SK-N-SH (cell line): Measurements from ENCODE around the gene PLCG2. TPM values are rescaled to one million over a fixed set of nuclear protein-coding genes. Genes with fewer than 3 reads are reported as not detected.

Experiments used
- CTCF ChIA-PET: fragments of 300-600, 350-600 bp; formaldehyde crosslinking; extraction: SDS; loops from one replicate; lab custom pipeline; 2021; lab: Yijun Ruan, JAX
- POLR2A ChIA-PET: fragments of 350-600 bp; sonication (Branson Sonifier 250); formaldehyde crosslinking; extraction: SDS; loops from one replicate; lab custom pipeline; 2020; ENCODE audit warnings: antibody characterized with exemption, inconsistent platforms; lab: Yijun Ruan, JAX
- DNase-seq: peaks from one replicate; pipeline ENCODE4 v3.0.0; 2012
- H2AFZ ChIP-seq: fragments of 200-600 bp; sonication (generic); 2 replicates; pipeline ENCODE4 v1.8.1; 2016; ENCODE audit warnings: antibody characterized with exemption, mild to moderate bottlenecking, low read depth
- H3F3A ChIP-seq: fragments of 200-600 bp; sonication (generic); replicated peaks from 2 replicates; pipeline ENCODE3; 2016; ENCODE audit warnings: antibody characterized with exemption, mild to moderate bottlenecking; ENCODE audit not compliant: insufficient read depth
- H3K27ac ChIP-seq, 2 experiments: fragments of 200-500 bp in 1 of 2; fragments of 200-600 bp in 1 of 2; sonication (Bioruptor generic) in 1 of 2; sonication (generic), shearing (Covaris generic) in 1 of 2; 2 replicates each; pipeline versions ENCODE4 v1.5.1 to v1.6.1; 2014 to 2016; ENCODE audit warnings: low read depth in 2 of 2, inconsistent platforms in 1 of 2, low read length in 1 of 2, mild to moderate bottlenecking in 1 of 2, mixed read lengths in 1 of 2
- H3K27me3 ChIP-seq: fragments of 200-600 bp; sonication (generic), shearing (Covaris generic); 2 replicates; pipeline ENCODE4 v1.6.1; 2016; ENCODE audit warnings: mixed run types; ENCODE audit not compliant: insufficient read depth
- H3K36me3 ChIP-seq, 2 experiments: fragments of 200-500 bp in 1 of 2; fragments of 200-600 bp in 1 of 2; sonication (Bioruptor generic) in 1 of 2; sonication (generic) in 1 of 2; replicated peaks in 1 of 2; 2 replicates each; pipeline versions ENCODE3 to v1.5.1; 2014 to 2016; ENCODE audit warnings: low read length in 1 of 2, mild to moderate bottlenecking in 1 of 2; ENCODE audit not compliant: insufficient read depth in 2 of 2, control insufficient read depth in 1 of 2
- H3K4me1 ChIP-seq, 2 experiments: fragments of 200-500 bp in 1 of 2; fragments of 200-600 bp in 1 of 2; sonication (Bioruptor generic) in 1 of 2; sonication (generic), shearing (Covaris generic) in 1 of 2; 2 replicates each; pipeline versions ENCODE4 v1.5.1 to v1.6.1; 2014 to 2016; ENCODE audit warnings: low read depth in 1 of 2, low read length in 1 of 2, mixed run types in 1 of 2; ENCODE audit not compliant: insufficient read depth in 2 of 2, control insufficient read depth in 1 of 2
- H3K4me2 ChIP-seq: fragments of 200-600 bp; sonication (generic), shearing (Covaris generic); 2 replicates; pipeline ENCODE4 v1.6.1; 2017; ENCODE audit warnings: mixed run types
- H3K4me3 ChIP-seq, 2 experiments: fragments of 200-500 bp in 1 of 2; fragments of 200-600 bp in 1 of 2; sonication (Bioruptor generic) in 1 of 2; sonication (generic), shearing (Covaris generic) in 1 of 2; 2 replicates each; pipeline versions ENCODE4 v1.5.1 to v1.8.1; 2014 to 2016; ENCODE audit warnings: low read depth in 2 of 2, inconsistent platforms in 1 of 2, low read length in 1 of 2, mild to moderate bottlenecking in 1 of 2, mixed read lengths in 1 of 2, moderate library complexity in 1 of 2
- H3K79me2 ChIP-seq: fragments of 200-600 bp; sonication (generic); 2 replicates; pipeline ENCODE4 v1.8.1; 2017; ENCODE audit warnings: mild to moderate bottlenecking; ENCODE audit not compliant: insufficient read depth
- H3K9ac ChIP-seq: fragments of 200-600 bp; sonication (generic); 2 replicates; pipeline ENCODE4 v1.6.1; 2017; ENCODE audit warnings: mixed run types
- H3K9me2 ChIP-seq: fragments of 200-600 bp; sonication (generic); 2 replicates; pipeline ENCODE4 v1.6.1; 2017; ENCODE audit warnings: mixed run types
- H3K9me3 ChIP-seq: fragments of 200-600 bp; sonication (generic); 2 replicates; pipeline ENCODE4 v1.6.1; 2017; ENCODE audit warnings: mixed run types, mild to moderate bottlenecking, moderate library complexity
- H4K20me1 ChIP-seq: fragments of 200-600 bp; sonication (generic); 2 replicates; pipeline ENCODE4 v1.6.1; 2017; ENCODE audit warnings: mild to moderate bottlenecking, mixed run types; ENCODE audit not compliant: insufficient read depth
- EP300 ChIP-seq, 2 experiments: IDR thresholded peaks; 2 replicates each; pipeline versions ENCODE4 v1.4.0 to v1.6.1; 2012; ENCODE audit warnings: borderline replicate concordance in 1 of 2, low read depth in 1 of 2, low read length in 1 of 2
- FOSL2 ChIP-seq: IDR thresholded peaks from 2 replicates; pipeline ENCODE4 v1.4.0; 2012; ENCODE audit warnings: low read depth, mild to moderate bottlenecking, moderate library complexity, borderline replicate concordance
- GABPA ChIP-seq: IDR thresholded peaks from 2 replicates; pipeline ENCODE4 v1.4.0; 2012; ENCODE audit warnings: low read depth, mild to moderate bottlenecking
- GATA2 ChIP-seq: sonication (generic); formaldehyde crosslinking; IDR thresholded peaks from 2 replicates; pipeline ENCODE4 v1.5.0; 2020; ENCODE audit warnings: mild to moderate bottlenecking, missing genetic modification reagents
- JUND ChIP-seq: IDR thresholded peaks from 2 replicates; pipeline ENCODE4 v1.4.0; 2012
- MAX ChIP-seq: IDR thresholded peaks from 2 replicates; pipeline ENCODE4 v1.4.0; 2012; ENCODE audit warnings: low read depth
- MXI1 ChIP-seq: IDR thresholded peaks from 2 replicates; pipeline ENCODE4 v1.6.1; 2012; ENCODE audit warnings: mild to moderate bottlenecking, low read depth, low read length, improper control_type of control experiment
- NFIC ChIP-seq: IDR thresholded peaks from 2 replicates; pipeline ENCODE4 v1.4.0; 2012; ENCODE audit warnings: borderline replicate concordance
- RCOR1 ChIP-seq: fragments of 150-350 bp; IDR thresholded peaks from 2 replicates; pipeline ENCODE4 v1.6.1; 2017; ENCODE audit warnings: antibody characterized with exemption, low read length
- RFX5 ChIP-seq: IDR thresholded peaks from 2 replicates; pipeline ENCODE4 v1.6.1; 2012; ENCODE audit warnings: mild to moderate bottlenecking, improper control_type of control experiment, low read length
- SMC3 ChIP-seq: IDR thresholded peaks from 2 replicates; pipeline ENCODE4 v1.6.1; 2012; ENCODE audit warnings: low read depth, low read length, improper control_type of control experiment
- USF1 ChIP-seq: IDR thresholded peaks from 2 replicates; pipeline ENCODE4 v1.4.0; 2012; ENCODE audit warnings: low read depth, borderline replicate concordance
- ZBTB33 ChIP-seq: IDR thresholded peaks from 2 replicates; pipeline ENCODE4 v1.4.0; 2012; ENCODE audit warnings: low read depth, borderline replicate concordance
- WGBS: methylation state at CpG from one replicate; pipeline ENCODE4 v1.1.6; 2017; ENCODE audit warnings: low lambda C conversion rate; 5-methylcytosine and 5-hydroxymethylcytosine counted together
- polyA plus RNA-seq, 3 experiments: library from polyadenylated mRNA; depleted of rRNA; stranded (reverse); fragments of >200 nt; gene quantifications; 2 replicates each; pipeline ENCODE4 v1.2.3, GENCODE V29; 2012

The PLCG2 gene
- polyA plus RNA-seq, 1 of the 3 experiments (the other 2 are of a cell fraction) = 0.23 TPM

GRCh38 chr16:81918927-81919326 lies 139.8 kb downstream of the PLCG2 start:
- no peaks in the 10 kb centered on the region for H3K36me3 ChIP-seq
- TF ChIP-seq MXI1 = no peak
- no peak for TF ChIP-seq RFX5
- no peak for TF ChIP-seq USF1
- TF ChIP-seq GATA2 (CRISPR knock-in tag) = no peak
- TF ChIP-seq SMC3 = no peak
- TF ChIP-seq FOSL2 = no peak
- no peak for TF ChIP-seq MAX
- no peak for TF ChIP-seq ZBTB33
- TF ChIP-seq, all 33 proteins: peak for 0
- no peak for DNase-seq
- Histone ChIP-seq H3K9ac (no peak overlapping the region), H3K27ac (no peak overlapping the region), H3K4me2 (no peak overlapping the region), H3K27me3 (peaks cover 11% of the 10 kb centered on the region; the same call in 1 of the 2 replicates), H3K9me2 (no peaks in the 10 kb centered on the region), H3K9me3 (no peaks in the 10 kb centered on the region), H3K79me2 (no peaks in the 10 kb centered on the region), H3K4me3 (no peak overlapping the region), H3K4me1 (no peaks in the 10 kb centered on the region), H4K20me1 (no peaks in the 10 kb centered on the region), H2AFZ (no peak overlapping the region), H3F3A (no peaks in the 10 kb centered on the region)
- 19% methylated on average over 2 of the region's 2 CpGs for WGBS
- CTCF ChIA-PET = no interaction called here
- POLR2A ChIA-PET = no interaction called here

GRCh38 chr16:81920498-81920897 lies 141.4 kb downstream of the PLCG2 start:
- no peaks in the 10 kb centered on the region for H4K20me1 ChIP-seq
- WGBS = 47% methylated on average over 4 of the region's 4 CpGs

More at GRCh38 chr16:81920498-81920897, 141.4 kb downstream of the PLCG2 start:
- Histone ChIP-seq H3K9me2 (no peaks in the 10 kb centered on the region), H3K4me3 (no peak overlapping the region), H3K27me3 (peaks cover 20% of the 10 kb centered on the region; the same call in 1 of the 2 replicates), H3F3A (no peaks in the 10 kb centered on the region), H3K9me3 (no peaks in the 10 kb centered on the region), H3K79me2 (no peaks in the 10 kb centered on the region), H3K9ac (no peak overlapping the region), H2AFZ (no peak overlapping the region), H3K27ac (no peak overlapping the region), H3K4me2 (no peak overlapping the region), H3K36me3 (no peaks in the 10 kb centered on the region), H3K4me1 (no peaks in the 10 kb centered on the region)
- DNase-seq = no peak
- POLR2A ChIA-PET = no interaction called here
- CTCF ChIA-PET = no interaction called here
- TF ChIP-seq ZBTB33 (no peak), NFIC (no peak), GABPA (no peak), EP300 (IDR thresholded peaks at IDR 0.05; ENCODE audit: borderline replicate concordance in 1 of 2, low read depth in 1 of 2, low read length in 1 of 2) (no peak), RCOR1 (no peak), JUND (no peak)
